ENCODE results near the gene HSD17B1. TPM values are rescaled to one million over a fixed set of nuclear protein-coding genes. Genes with fewer than 3 reads are reported as not detected.
"Not testable (repeated sequence)": the region's sequence is repeated elsewhere in the genome, so short reads cannot be mapped to it uniquely, and the experiment has no call there.

The HSD17B1 gene
- total RNA-seq, 1 experiment from 2014 or later: 18.1 TPM

- H3K27ac Mint-ChIP-seq (ENCODE audit: low read depth, unreplicated experiment): no peak overlapping the region
These were observed 15.4 kb upstream of the HSD17B1 start for GRCh38 chr17:42537156-42537805.

GRCh38 chr17:42537826-42538451, 14.8 kb upstream of the HSD17B1 start:
- CTCF ChIA-PET: interaction anchor here (0.6 kb wide), 1 partner anchor 471 kb away, joined by 3 read pairs; no protein-coding TSS in a partner anchor
- peak overlapping the region; percentile 81 for H3K4me3 Mint-ChIP-seq (ENCODE audit: unreplicated experiment)
- BruUV-seq (replicated peaks): no TSS peak
- intact Hi-C loops (cut with micrococcal nuclease): no loop called here
- no peak overlapping the region for H3K27ac Mint-ChIP-seq (ENCODE audit: low read depth, unreplicated experiment)
- H3K4me1 Mint-ChIP-seq (ENCODE audit: insufficient read depth, unreplicated experiment): peaks cover 24% of the 10 kb centered on the region
- no peaks in the 10 kb centered on the region for H3K9me3 Mint-ChIP-seq (ENCODE audit: unreplicated experiment)
- H3K27me3 Mint-ChIP-seq (ENCODE audit: insufficient read depth, unreplicated experiment): no peaks in the 10 kb centered on the region
- peaks cover 35% of the 10 kb centered on the region for H3K36me3 Mint-ChIP-seq (ENCODE audit: insufficient read depth, unreplicated experiment)
- no peak for DNase-seq (ENCODE audit: unreplicated experiment)
- TF ChIP-seq CTCF (IDR thresholded peaks at IDR 0.05; ENCODE audit: unreplicated experiment): no peak
- POLR2A ChIA-PET: no interaction called here

More at GRCh38 chr17:42537156-42537805, 15.4 kb upstream of the HSD17B1 start:
- intact Hi-C loops (cut with micrococcal nuclease): no loop called here
- peaks cover 24% of the 10 kb centered on the region for H3K4me1 Mint-ChIP-seq (ENCODE audit: insufficient read depth, unreplicated experiment)
- CTCF ChIA-PET: interaction anchor here (0.7 kb wide), 1 partner anchor 17 kb away, joined by 4 read pairs; no protein-coding TSS in a partner anchor
- no peaks in the 10 kb centered on the region for H3K9me3 Mint-ChIP-seq (ENCODE audit: unreplicated experiment)
- DNase-seq (ENCODE audit: unreplicated experiment): no peak
- no TSS peak for BruUV-seq (replicated peaks)
- H3K4me3 Mint-ChIP-seq (ENCODE audit: unreplicated experiment): peak overlapping the region; percentile 81
- no peak for TF ChIP-seq CTCF (IDR thresholded peaks at IDR 0.05; ENCODE audit: unreplicated experiment)
- POLR2A ChIA-PET: interaction anchor here (0.9 to 2.4 kb wide), 11 partner anchors 17 to 215 kb away, joined by 3 to 38 read pairs (median 5); partner anchors contain the start of genes COASY, HSD17B1, MLX and PLEKHH3
- H3K36me3 Mint-ChIP-seq (ENCODE audit: insufficient read depth, unreplicated experiment): peaks cover 29% of the 10 kb centered on the region
- no peaks in the 10 kb centered on the region for H3K27me3 Mint-ChIP-seq (ENCODE audit: insufficient read depth, unreplicated experiment)

- DNase-seq (ENCODE audit: unreplicated experiment): no peak
- CTCF ChIA-PET: interaction anchor here (0.6 to 1.0 kb wide), 3 partner anchors 13 to 471 kb away, joined by 3 to 5 read pairs (median 4); no protein-coding TSS in a partner anchor
- no peaks in the 10 kb centered on the region for H3K27me3 Mint-ChIP-seq (ENCODE audit: insufficient read depth, unreplicated experiment)
- H3K4me3 Mint-ChIP-seq (ENCODE audit: unreplicated experiment): peak overlapping the region; percentile 81
- POLR2A ChIA-PET: interaction anchor here (0.6 to 0.7 kb wide), 2 partner anchors 9 to 13 kb away, joined by 3 to 4 read pairs; no protein-coding TSS in a partner anchor
- TF ChIP-seq CTCF (IDR thresholded peaks at IDR 0.05; ENCODE audit: unreplicated experiment): no peak
- BruUV-seq (replicated peaks): no TSS peak
- no peak overlapping the region for H3K27ac Mint-ChIP-seq (ENCODE audit: low read depth, unreplicated experiment)
- H3K9me3 Mint-ChIP-seq (ENCODE audit: unreplicated experiment): no peaks in the 10 kb centered on the region
- H3K4me1 Mint-ChIP-seq (ENCODE audit: insufficient read depth, unreplicated experiment): peaks cover 24% of the 10 kb centered on the region
- peaks cover 37% of the 10 kb centered on the region for H3K36me3 Mint-ChIP-seq (ENCODE audit: insufficient read depth, unreplicated experiment)
- intact Hi-C loops (cut with micrococcal nuclease): no loop called here
These were observed 14.2 kb upstream of the HSD17B1 start for GRCh38 chr17:42538482-42538881.

GRCh38 chr17:42540558-42540957, 12.2 kb upstream of the HSD17B1 start:
- BruUV-seq (replicated peaks); DNase-seq (ENCODE audit: unreplicated experiment); H3K27ac Mint-ChIP-seq (ENCODE audit: low read depth, unreplicated experiment); CTCF ChIA-PET; H3K4me3 Mint-ChIP-seq (ENCODE audit: unreplicated experiment); H3K9me3 Mint-ChIP-seq (ENCODE audit: unreplicated experiment); intact Hi-C loops (cut with micrococcal nuclease); H3K27me3 Mint-ChIP-seq (ENCODE audit: insufficient read depth, unreplicated experiment): not testable (repeated sequence)
- POLR2A ChIA-PET: interaction anchor here (1.5 kb wide), 1 partner anchor 14 kb away, joined by 8 read pairs; no protein-coding TSS in a partner anchor
- H3K36me3 Mint-ChIP-seq (ENCODE audit: insufficient read depth, unreplicated experiment): peaks cover 41% of the 10 kb centered on the region
- H3K4me1 Mint-ChIP-seq (ENCODE audit: insufficient read depth, unreplicated experiment): peaks cover 21% of the 10 kb centered on the region

All from MCF 10A (cell line).